Heart right ventricle (tissue), 16 donors: Measurements from ENCODE around the gene CRIP2. TPM values are rescaled to one million over a fixed set of nuclear protein-coding genes. Genes with fewer than 3 reads are reported as not detected.
A peak's percentile ranks its signal among the peaks of the same experiment; 100 is the strongest.

Source experiments
- ATAC-seq, 8 donors: fragments of 200-7000 bp; cut with Tn5 transposase; one replicate each; pipeline ENCODE4 v1.9.1; 2020; ENCODE audit warnings: mild to moderate bottlenecking in 8 of 8, moderate library complexity in 8 of 8, moderate number of reproducible peaks in 1 of 8
- DNase-seq, 2 donors: peaks; one replicate each; pipeline ENCODE4 v3.0.0-alpha.2; 2020
- H3K27ac ChIP-seq, 10 donors: fragments of 200-600 bp; sonication (generic) in 2 of 10; one replicate each; pipeline versions ENCODE4 v1.5.0 to v1.8.0; 2020 to 2022; ENCODE audit warnings: mild to moderate bottlenecking in 3 of 10
- H3K27me3 ChIP-seq, 7 donors: fragments of 200-600 bp; one replicate each; pipeline ENCODE4 v1.8.0; 2021 to 2022; ENCODE audit warnings: mild to moderate bottlenecking in 2 of 7
- H3K36me3 ChIP-seq, 9 donors: fragments of 200-600 bp; sonication (generic) in 1 of 9; one replicate each; pipeline versions ENCODE4 v1.5.0 to v1.8.0; 2020 to 2022; ENCODE audit warnings: mild to moderate bottlenecking in 2 of 9
- H3K4me1 ChIP-seq, 9 donors: fragments of 200-600 bp; sonication (generic) in 1 of 9; one replicate each; pipeline versions ENCODE4 v1.5.0 to v1.8.0; 2020 to 2022; ENCODE audit warnings: mild to moderate bottlenecking in 4 of 9
- H3K4me3 ChIP-seq, 10 donors: fragments of 200-600 bp; sonication (generic) in 2 of 10; one replicate each; pipeline versions ENCODE4 v1.5.0 to v1.8.0; 2020 to 2022; ENCODE audit warnings: mild to moderate bottlenecking in 7 of 10, moderate library complexity in 2 of 10
- H3K9me3 ChIP-seq, 11 donors: fragments of 200-600 bp in 10 of 11; sonication (generic) in 2 of 11; one replicate each; pipeline versions ENCODE4 v1.5.0 to v1.8.0; 2013 to 2022; ENCODE audit warnings: mild to moderate bottlenecking in 2 of 11, control low read depth in 1 of 11, moderate library complexity in 1 of 11
- WGBS, 2 donors: extraction: QIAGEN DNeasy Blood & Tissue Kit; methylation state at CpG; one replicate each; pipeline ENCODE4 v1.1.7; 2013; ENCODE audit warnings: inconsistent platforms in 1 of 2; 5-methylcytosine and 5-hydroxymethylcytosine counted together
- intact Hi-C, 10 donors: fragments of 100-400 bp; cut with DNase I; formaldehyde crosslinking; loops; one replicate each; pipeline versions ENCODE4 v1.11.1 to v1.14.2; 2022
- polyA plus RNA-seq, 2 donors: library from polyadenylated mRNA; stranded (reverse); fragments of 200-250 nt; gene quantifications; one replicate each; pipeline ENCODE4 v1.2.3, GENCODE V29; 2013
- total RNA-seq, 10 donors: library from RNA; stranded (reverse); fragmentation: NEBNext Ultra II Directional in 3 of 10; extraction: Animal tissue kit (Norgen Biotek cat#: 25700) in 3 of 10; gene quantifications; one replicate each; pipeline versions ENCODE4 v1.2.1 to v1.2.4, GENCODE V29; 2021 to 2023
- TF ChIP-seq, protein P1 (sequence below), 9 donors: fragments of 200-600 bp; sonication (generic) in 2 of 9; IDR thresholded peaks; one replicate each; pipeline versions ENCODE4 v1.5.0 to v1.8.0; 2021 to 2022; ENCODE audit warnings: antibody characterized with exemption in 9 of 9, mild to moderate bottlenecking in 5 of 9, moderate library complexity in 1 of 9
- donor health status: Arrhythmogenic right ventricular cardiomyopathy.
- donor health status: ischemic (EF 13 %, LVEDD 7.1; RV severe dilation, severe dysfunction).
- donor health status: healthy with polysubstance abuse.
- donor health status: DM: no; HTN: yes; CAD: no.
- donor health status: DM: no; HTN: no; CAD: no.
- donor health status: ischemic (EF 25% LVEDD 6.9; RV normal size, moderate dysfunction).
- donor health status: ischemic (EF 25% LVEDD 5.7; RV mildly dilated, moderate dysfunction).
- donor health status: healthy.
- donor health status: DM: yes; HTN: yes; CAD: no.
- donor health status: Ischemic cardiomyopathy.
- donor health status: ischemic (EF 35%, LVEDD 5.7; RV mildly dilated, moderate dysfunction).
- donor health status: nonischemic (EF 11% LVEDD 7.7; RV severe dilation, severe dysfunction).
- donor health status: DM: yes; HTN: yes; CAD: no.
- donor health status: PGD.
- donor health status: ischemic (EF 29% LVEDD 5.4; RV normal size, mild dysfunction).
- donor health status: nonischemic (EF 23%, LVEDD 6.1; RV moderate dilation, normal function).

The CRIP2 gene
- total and polyA plus RNA-seq, 12 donors, result 731 to 1,223 (median 927) TPM

DNA sequence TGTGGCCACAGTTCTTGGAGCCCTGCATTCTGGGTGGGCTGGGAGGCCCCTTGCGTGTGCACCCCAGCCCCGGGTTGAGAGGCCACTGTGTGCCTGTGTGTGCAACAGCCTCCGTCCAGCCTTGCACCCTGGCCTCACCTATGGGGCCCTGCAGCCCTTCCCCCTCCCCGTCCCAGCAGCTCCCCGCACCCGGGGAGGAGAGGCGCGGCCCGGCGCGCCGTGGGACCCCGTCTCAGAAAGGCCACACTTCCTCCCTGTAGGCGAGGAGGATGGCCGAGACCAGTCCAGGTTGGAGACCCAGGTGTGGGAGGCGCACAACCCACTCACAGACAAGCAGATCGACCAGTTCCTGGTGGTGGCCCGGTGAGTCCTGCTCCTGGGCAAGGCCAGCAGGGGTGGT lies 16.6 kb upstream of the CRIP2 start:
- Histone ChIP-seq H3K27ac (no peak overlapping the region), H3K9me3 (no peaks in the 10 kb centered on the region), H3K36me3 (peaks cover 0 to 87% (median 29%) of the 10 kb centered on the region in 9 donors), H3K4me3 (no peak overlapping the region), H3K27me3 (no peaks in the 10 kb centered on the region), H3K4me1 (peaks cover 0 to 6% (median 2%) of the 10 kb centered on the region in 9 donors)
- no peak for DNase-seq
- intact Hi-C loops, result no loop called here
- 91 to 94% methylated on average over 18 of the region's 18 CpGs for WGBS, 2 donors
- ATAC-seq, result no peak
- TF ChIP-seq, protein P1, sequence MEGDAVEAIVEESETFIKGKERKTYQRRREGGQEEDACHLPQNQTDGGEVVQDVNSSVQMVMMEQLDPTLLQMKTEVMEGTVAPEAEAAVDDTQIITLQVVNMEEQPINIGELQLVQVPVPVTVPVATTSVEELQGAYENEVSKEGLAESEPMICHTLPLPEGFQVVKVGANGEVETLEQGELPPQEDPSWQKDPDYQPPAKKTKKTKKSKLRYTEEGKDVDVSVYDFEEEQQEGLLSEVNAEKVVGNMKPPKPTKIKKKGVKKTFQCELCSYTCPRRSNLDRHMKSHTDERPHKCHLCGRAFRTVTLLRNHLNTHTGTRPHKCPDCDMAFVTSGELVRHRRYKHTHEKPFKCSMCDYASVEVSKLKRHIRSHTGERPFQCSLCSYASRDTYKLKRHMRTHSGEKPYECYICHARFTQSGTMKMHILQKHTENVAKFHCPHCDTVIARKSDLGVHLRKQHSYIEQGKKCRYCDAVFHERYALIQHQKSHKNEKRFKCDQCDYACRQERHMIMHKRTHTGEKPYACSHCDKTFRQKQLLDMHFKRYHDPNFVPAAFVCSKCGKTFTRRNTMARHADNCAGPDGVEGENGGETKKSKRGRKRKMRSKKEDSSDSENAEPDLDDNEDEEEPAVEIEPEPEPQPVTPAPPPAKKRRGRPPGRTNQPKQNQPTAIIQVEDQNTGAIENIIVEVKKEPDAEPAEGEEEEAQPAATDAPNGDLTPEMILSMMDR (IDR thresholded peaks at IDR 0.05), result no peak

DNA sequence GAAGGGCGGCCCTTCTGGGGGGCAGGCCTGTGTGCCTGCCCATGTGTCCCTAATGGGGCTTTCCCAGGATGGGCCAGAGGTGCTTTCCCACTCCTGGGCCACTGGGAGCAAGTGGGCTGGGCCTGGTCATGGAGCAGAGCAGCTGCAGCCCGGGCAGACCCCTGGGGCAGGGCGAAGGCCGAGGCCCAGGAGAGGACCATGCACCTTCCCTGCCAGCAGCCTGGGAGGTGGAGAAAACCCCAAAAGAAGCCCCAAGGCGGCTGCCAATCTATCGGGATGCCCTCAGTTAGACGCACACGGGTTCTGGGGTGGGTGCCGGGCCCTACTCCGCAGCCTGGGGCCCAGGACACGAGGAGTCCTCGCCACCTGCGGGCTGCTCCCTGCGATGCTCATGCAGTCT lies 16.1 kb upstream of the CRIP2 start:
- DNase-seq (peak in 1 of 2 donors; percentile 12), ATAC-seq (no peak)
- intact Hi-C loops, result no loop called here
- H3K4me1 ChIP-seq, result peaks cover 0 to 12% (median 8%) of the 10 kb centered on the region in 9 donors
- no peak overlapping the region for H3K4me3 ChIP-seq
- no peaks in the 10 kb centered on the region for H3K27me3 ChIP-seq
- no peak overlapping the region for H3K27ac ChIP-seq
- TF ChIP-seq, protein P1 (IDR thresholded peaks at IDR 0.05), result no peak
- no peaks in the 10 kb centered on the region for H3K9me3 ChIP-seq
- H3K36me3 ChIP-seq, result peaks cover 0 to 87% (median 35%) of the 10 kb centered on the region in 9 donors
- WGBS, 2 donors, result 88 to 92% methylated on average over 14 of the region's 14 CpGs

- Histone ChIP-seq H3K4me3 (no peak overlapping the region), H3K27me3 (no peaks in the 10 kb centered on the region), H3K9me3 (no peaks in the 10 kb centered on the region), H3K4me1 (peaks cover 0 to 21% (median 9%) of the 10 kb centered on the region in 9 donors), H3K36me3 (peaks cover 0 to 87% (median 44%) of the 10 kb centered on the region in 9 donors), H3K27ac (no peak overlapping the region)
- intact Hi-C loops, result no loop called here
- TF ChIP-seq, protein P1 (IDR thresholded peaks at IDR 0.05), result no peak
- 96 to 98% methylated on average over 17 of the region's 17 CpGs for WGBS, 2 donors
- no peak for DNase-seq
- no peak for ATAC-seq
Measured at GRCh38 chr14:105460116-105460515, 14.5 kb upstream of the CRIP2 start.

DNA sequence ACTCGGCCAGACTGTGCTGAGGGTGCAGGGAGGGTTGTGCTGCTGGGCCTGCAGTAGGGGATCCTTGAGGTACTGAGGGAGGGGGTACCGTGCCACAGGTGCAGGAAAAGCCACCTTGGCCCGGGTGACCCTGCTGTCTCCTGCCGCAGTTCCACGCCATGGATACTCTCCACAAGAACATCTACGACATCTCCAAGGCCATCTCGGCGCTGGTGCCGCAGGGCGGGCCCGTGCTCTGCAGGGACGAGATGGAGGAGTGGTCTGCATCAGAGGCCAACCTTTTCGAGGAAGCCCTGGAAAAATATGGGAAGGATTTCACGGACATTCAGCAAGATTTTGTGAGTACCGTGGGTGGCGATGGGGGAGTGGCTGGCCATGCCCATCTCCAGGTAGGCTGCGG lies 14.0 kb upstream of the CRIP2 start:
- DNase-seq (no peak), ATAC-seq (no peak)
- intact Hi-C loops, result no loop called here
- Histone ChIP-seq H3K27me3 (no peaks in the 10 kb centered on the region), H3K4me3 (no peak overlapping the region), H3K36me3 (peaks cover 0 to 87% (median 44%) of the 10 kb centered on the region in 9 donors), H3K4me1 (peaks cover 0 to 26% (median 13%) of the 10 kb centered on the region in 9 donors), H3K27ac (no peak overlapping the region), H3K9me3 (no peaks in the 10 kb centered on the region)
- WGBS, 2 donors, result 95 to 97% methylated on average over 17 of the region's 17 CpGs
- TF ChIP-seq, protein P1 (IDR thresholded peaks at IDR 0.05), result no peak
